H9 (cell line): ENCODE results near the gene SORBS1. TPM values are rescaled to one million over a fixed set of nuclear protein-coding genes. Genes with fewer than 3 reads are reported as not detected.

Experiments
- DNase-seq: peaks from one replicate; pipeline ENCODE4 v3.0.0-alpha.2; 2017
- H2AFZ ChIP-seq: one replicate; pipeline ENCODE4 v1.6.1; 2013; ENCODE audit warnings: mild to moderate bottlenecking, low read length, control low read depth, moderate library complexity
- H2AK5ac ChIP-seq: 2 replicates; pipeline ENCODE4 v1.6.1; 2013; ENCODE audit warnings: low read length, control low read depth, mixed read lengths; ENCODE audit not compliant: insufficient read length
- H2BK120ac ChIP-seq: one replicate; pipeline ENCODE4 v1.6.1; 2013; ENCODE audit warnings: low read depth, mild to moderate bottlenecking, low read length, control low read depth, inconsistent platforms; ENCODE audit not compliant: poor library complexity, severe bottlenecking
- H2BK12ac ChIP-seq: 2 replicates; pipeline ENCODE4 v1.6.1; 2013; ENCODE audit warnings: low read length, control low read depth, mixed read lengths, low read depth; ENCODE audit not compliant: insufficient read length
- H2BK15ac ChIP-seq: 2 replicates; pipeline ENCODE4 v1.6.1; 2013; ENCODE audit warnings: low read depth, low read length, control low read depth
- H2BK20ac ChIP-seq: one replicate; pipeline ENCODE4 v1.6.1; 2013; ENCODE audit warnings: low read depth, mild to moderate bottlenecking, low read length, control low read depth, inconsistent platforms; ENCODE audit not compliant: poor library complexity, severe bottlenecking
- H2BK5ac ChIP-seq: 2 replicates; pipeline ENCODE4 v1.6.1; 2013; ENCODE audit warnings: low read length, control low read depth, mixed read lengths; ENCODE audit not compliant: insufficient read length
- H3K14ac ChIP-seq: 2 replicates; pipeline ENCODE4 v1.6.1; 2013; ENCODE audit warnings: low read length, control low read depth; ENCODE audit not compliant: insufficient read depth
- H3K18ac ChIP-seq: 2 replicates; pipeline ENCODE4 v1.6.1; 2013; ENCODE audit warnings: low read depth, mild to moderate bottlenecking, mixed read lengths, low read length, control low read depth; ENCODE audit not compliant: insufficient read length
- H3K23ac ChIP-seq: 2 replicates; pipeline ENCODE4 v1.6.1; 2013; ENCODE audit warnings: low read length, control low read depth, mixed read lengths, low read depth; ENCODE audit not compliant: insufficient read length
- H3K23me2 ChIP-seq: 2 replicates; pipeline ENCODE4 v1.6.1; 2013; ENCODE audit warnings: low read depth, mild to moderate bottlenecking, mixed read lengths, low read length, control low read depth; ENCODE audit not compliant: insufficient read length, poor library complexity, severe bottlenecking
- H3K27ac ChIP-seq: 2 replicates; pipeline ENCODE4 v1.5.1; 2013; ENCODE audit warnings: low read length, control low read depth, mixed read lengths, low read depth; ENCODE audit not compliant: insufficient read length
- H3K27me3 ChIP-seq: 2 replicates; pipeline ENCODE4 v1.6.1; 2013; ENCODE audit warnings: low read length, control low read depth, inconsistent platforms; ENCODE audit not compliant: insufficient read depth
- H3K4ac ChIP-seq: 2 replicates; pipeline ENCODE4 v1.6.1; 2013; ENCODE audit warnings: low read depth, mild to moderate bottlenecking, control low read depth, inconsistent platforms, low read length, moderate library complexity
- H3K4me1 ChIP-seq: 2 replicates; pipeline ENCODE4 v1.6.1; 2013; ENCODE audit warnings: low read length, control low read depth, inconsistent platforms; ENCODE audit not compliant: insufficient read depth
- H3K4me2 ChIP-seq: 2 replicates; pipeline ENCODE4 v1.6.1; 2013; ENCODE audit warnings: low read length, control low read depth, mixed read lengths; ENCODE audit not compliant: insufficient read length, insufficient read depth
- H3K56ac ChIP-seq: 2 replicates; pipeline ENCODE4 v1.6.1; 2013; ENCODE audit warnings: low read depth, mild to moderate bottlenecking, mixed read lengths, low read length, control low read depth; ENCODE audit not compliant: insufficient read length
- H3K79me1 ChIP-seq: 2 replicates; pipeline ENCODE4 v1.6.1; 2013; ENCODE audit warnings: low read depth, mild to moderate bottlenecking, moderate library complexity, low read length, control low read depth, inconsistent platforms; ENCODE audit not compliant: insufficient read depth, poor library complexity, severe bottlenecking
- H3K79me2 ChIP-seq: 2 replicates; pipeline ENCODE4 v1.6.1; 2013; ENCODE audit warnings: low read length, control low read depth, inconsistent platforms; ENCODE audit not compliant: insufficient read depth
- H3K9ac ChIP-seq: 2 replicates; pipeline ENCODE4 v1.6.1; 2013; ENCODE audit warnings: low read length, control low read depth, mixed read lengths; ENCODE audit not compliant: insufficient read length; ENCODE audit errors: extremely low read depth
- H3K9me3 ChIP-seq: one replicate; pipeline ENCODE4 v1.6.1; 2013; ENCODE audit warnings: low read depth, low read length, inconsistent platforms; ENCODE audit not compliant: control insufficient read depth
- H3T11ph ChIP-seq: one replicate; pipeline ENCODE4 v1.6.1; 2013; ENCODE audit warnings: mild to moderate bottlenecking, low read length, control low read depth, inconsistent platforms
- H4K20me1 ChIP-seq: one replicate; pipeline ENCODE4 v1.6.1; 2013; ENCODE audit not compliant: control insufficient read depth, insufficient read length, insufficient read depth
- H4K5ac ChIP-seq: 2 replicates; pipeline ENCODE4 v1.6.1; 2013; ENCODE audit warnings: low read depth, mild to moderate bottlenecking, mixed read lengths, low read length, control low read depth; ENCODE audit not compliant: insufficient read length
- H4K8ac ChIP-seq: replicated peaks from 2 replicates; pipeline ENCODE4 v1.6.1; 2013; ENCODE audit warnings: low read length, control low read depth, mixed read lengths, low read depth; ENCODE audit not compliant: insufficient read length
- H4K91ac ChIP-seq: 2 replicates; pipeline ENCODE4 v1.6.1; 2013; ENCODE audit warnings: low read depth, mild to moderate bottlenecking, moderate library complexity, mixed read lengths, low read length, control low read depth; ENCODE audit not compliant: insufficient read length
- H3K27ac Mint-ChIP-seq, 3 experiments: 2 replicates in 2 of 3; 3 replicates in 1 of 3; pipeline ENCODE4 v1.8.0; 2020 to 2021; ENCODE audit warnings: mixed read lengths in 3 of 3, mild to moderate bottlenecking in 1 of 3, moderate library complexity in 1 of 3
- H3K27me3 Mint-ChIP-seq: 2 replicates; pipeline ENCODE4 v1.8.0; 2021; ENCODE audit warnings: low read depth, mild to moderate bottlenecking, moderate library complexity, mixed read lengths
- H3K36me3 Mint-ChIP-seq, 3 experiments: 2 replicates in 2 of 3; 3 replicates in 1 of 3; pipeline ENCODE4 v1.8.0; 2020 to 2021; ENCODE audit warnings: low read depth in 3 of 3, mixed read lengths in 3 of 3; ENCODE audit not compliant: insufficient read depth in 1 of 3
- H3K4me1 Mint-ChIP-seq, 2 experiments: 2 replicates each; pipeline ENCODE4 v1.8.0; 2020; ENCODE audit warnings: mixed read lengths in 2 of 2
- H3K4me3 Mint-ChIP-seq, 2 experiments: 2 replicates in 1 of 2; 3 replicates in 1 of 2; pipeline ENCODE4 v1.8.0; 2020 to 2021; ENCODE audit warnings: mild to moderate bottlenecking in 2 of 2, mixed read lengths in 2 of 2, moderate library complexity in 1 of 2
- H3K9me3 Mint-ChIP-seq, 2 experiments: 2 replicates in 1 of 2; 3 replicates in 1 of 2; pipeline ENCODE4 v1.8.0; 2020; ENCODE audit warnings: mild to moderate bottlenecking in 2 of 2, mixed read lengths in 2 of 2, moderate library complexity in 1 of 2
- WGBS: extraction: QIAGEN DNeasy Blood & Tissue Kit; methylation state at CpG from one replicate; pipeline ENCODE4 v1.1.7; 2013; ENCODE audit warnings: missing lambda C conversion rate, low lambda C conversion rate, mixed read lengths; ENCODE audit not compliant: insufficient read length; ENCODE audit errors: extremely low coverage; 5-methylcytosine and 5-hydroxymethylcytosine counted together
- total RNA-seq: library from RNA; stranded (reverse); gene quantifications from 2 replicates; pipeline ENCODE4 v1.2.1, GENCODE V29; 2021
- TF ChIP-seq, protein P1 (sequence below): fragments of 200-600 bp; sonication (generic); conservative IDR thresholded peaks from 3 replicates; pipeline ENCODE4 v1.8.0; 2021; ENCODE audit warnings: antibody characterized with exemption, mild to moderate bottlenecking

The SORBS1 gene
- total RNA-seq, 1 experiment from 2014 or later, result 24.3 TPM

DNA sequence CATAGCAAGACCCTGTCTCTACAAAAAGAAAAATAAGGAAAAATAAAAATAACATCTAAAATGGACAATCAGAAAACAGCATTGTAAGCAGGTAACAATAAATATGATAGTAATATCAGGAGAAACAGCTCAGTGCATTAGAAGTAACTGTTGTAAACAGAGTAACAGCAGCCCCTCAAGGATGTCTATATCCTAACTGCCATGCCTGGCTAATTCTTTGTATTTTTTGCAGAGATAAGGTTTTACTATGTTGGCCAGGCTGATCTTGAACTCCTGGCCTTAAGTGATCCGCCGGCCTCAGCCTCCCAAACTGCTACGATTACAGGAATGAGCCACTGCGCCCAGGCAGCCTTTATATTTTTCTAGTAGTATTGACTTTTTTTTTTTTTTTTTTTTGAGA, 7.5 kb downstream of the SORBS1 start:
- H3K79me2 ChIP-seq, result peaks cover 5% of the 10 kb centered on the region; the same call in 1 of the 2 replicates
- no peak overlapping the region for H2BK15ac ChIP-seq
- H2AK5ac ChIP-seq, result no peak overlapping the region
- TF ChIP-seq, protein P1, sequence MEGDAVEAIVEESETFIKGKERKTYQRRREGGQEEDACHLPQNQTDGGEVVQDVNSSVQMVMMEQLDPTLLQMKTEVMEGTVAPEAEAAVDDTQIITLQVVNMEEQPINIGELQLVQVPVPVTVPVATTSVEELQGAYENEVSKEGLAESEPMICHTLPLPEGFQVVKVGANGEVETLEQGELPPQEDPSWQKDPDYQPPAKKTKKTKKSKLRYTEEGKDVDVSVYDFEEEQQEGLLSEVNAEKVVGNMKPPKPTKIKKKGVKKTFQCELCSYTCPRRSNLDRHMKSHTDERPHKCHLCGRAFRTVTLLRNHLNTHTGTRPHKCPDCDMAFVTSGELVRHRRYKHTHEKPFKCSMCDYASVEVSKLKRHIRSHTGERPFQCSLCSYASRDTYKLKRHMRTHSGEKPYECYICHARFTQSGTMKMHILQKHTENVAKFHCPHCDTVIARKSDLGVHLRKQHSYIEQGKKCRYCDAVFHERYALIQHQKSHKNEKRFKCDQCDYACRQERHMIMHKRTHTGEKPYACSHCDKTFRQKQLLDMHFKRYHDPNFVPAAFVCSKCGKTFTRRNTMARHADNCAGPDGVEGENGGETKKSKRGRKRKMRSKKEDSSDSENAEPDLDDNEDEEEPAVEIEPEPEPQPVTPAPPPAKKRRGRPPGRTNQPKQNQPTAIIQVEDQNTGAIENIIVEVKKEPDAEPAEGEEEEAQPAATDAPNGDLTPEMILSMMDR, result no peak
- H2BK120ac ChIP-seq, result no peak overlapping the region
- no peak for DNase-seq
- H2BK20ac ChIP-seq, result no peak overlapping the region
- no peak overlapping the region for H3K27ac ChIP-seq
- H4K91ac ChIP-seq, result no peak overlapping the region
- H4K20me1 ChIP-seq, result no peaks in the 10 kb centered on the region
- no CpG with 5 or more reads among the region's 4 CpGs for WGBS
- no peaks in the 10 kb centered on the region for H3K9me3 ChIP-seq
- no peak overlapping the region for H2BK5ac ChIP-seq
- H2AFZ ChIP-seq, result no peak overlapping the region
- no peak overlapping the region for H3K18ac ChIP-seq
- H3K23me2 ChIP-seq, result no peaks in the 10 kb centered on the region
- peaks cover 53 to 64% of the 10 kb centered on the region in 2 experiments for H3K4me1 Mint-ChIP-seq
- H4K8ac ChIP-seq, result no peak overlapping the region
- H3K4me3 Mint-ChIP-seq, result no peak overlapping the region
- peaks cover 6 to 7% of the 10 kb centered on the region in 2 experiments for H3K9me3 Mint-ChIP-seq
- H3T11ph ChIP-seq, result no peak overlapping the region
- H2BK12ac ChIP-seq, result no peak overlapping the region
- peaks cover 11% of the 10 kb centered on the region for H3K4me1 ChIP-seq
- H3K4me2 ChIP-seq, result no peak overlapping the region
- peaks cover 6% of the 10 kb centered on the region for H3K79me1 ChIP-seq
- no peak overlapping the region for H3K27ac Mint-ChIP-seq
- no peak overlapping the region for H3K23ac ChIP-seq
- H3K27me3 ChIP-seq, result no peaks in the 10 kb centered on the region
- no peak overlapping the region for H3K9ac ChIP-seq
- H3K56ac ChIP-seq, result no peak overlapping the region
- H3K36me3 Mint-ChIP-seq, result peaks cover 6 to 10% (median 7%) of the 10 kb centered on the region in 3 experiments; a peak in 6 of 7 replicates
- peaks cover 2% of the 10 kb centered on the region for H3K27me3 Mint-ChIP-seq
- no peak overlapping the region for H4K5ac ChIP-seq
- no peak overlapping the region for H3K4ac ChIP-seq
- H3K14ac ChIP-seq, result no peak overlapping the region
